RWPE1 (cell line): Measurements from ENCODE around the gene THAP4.

Experiments
- CTCF ChIA-PET: fragments of 350-600 bp; sonication (Branson Sonifier 250); formaldehyde crosslinking; extraction: SDS; loops from one replicate; lab custom pipeline; 2021; lab: Yijun Ruan, JAX
- POLR2A ChIA-PET: fragments of 400-600 bp; formaldehyde crosslinking; extraction: SDS; loops from one replicate; lab custom pipeline; 2020; ENCODE audit warnings: antibody characterized with exemption; ENCODE audit not compliant: low non-redundant PET; lab: Yijun Ruan, JAX
- DNase-seq: peaks from one replicate; pipeline ENCODE4 v3.0.0; 2012; ENCODE audit warnings: low spot score
- H3K27ac ChIP-seq: fragments of 450-650 bp; 2 replicates; pipeline ENCODE4 v1.5.1; 2017
- TF ChIP-seq, protein P1 (sequence below): fragments of 450-650 bp; conservative IDR thresholded peaks from 2 replicates; pipeline ENCODE4 v1.5.1; 2017; ENCODE audit warnings: low read depth, mild to moderate bottlenecking

THAP4 gene

DNA sequence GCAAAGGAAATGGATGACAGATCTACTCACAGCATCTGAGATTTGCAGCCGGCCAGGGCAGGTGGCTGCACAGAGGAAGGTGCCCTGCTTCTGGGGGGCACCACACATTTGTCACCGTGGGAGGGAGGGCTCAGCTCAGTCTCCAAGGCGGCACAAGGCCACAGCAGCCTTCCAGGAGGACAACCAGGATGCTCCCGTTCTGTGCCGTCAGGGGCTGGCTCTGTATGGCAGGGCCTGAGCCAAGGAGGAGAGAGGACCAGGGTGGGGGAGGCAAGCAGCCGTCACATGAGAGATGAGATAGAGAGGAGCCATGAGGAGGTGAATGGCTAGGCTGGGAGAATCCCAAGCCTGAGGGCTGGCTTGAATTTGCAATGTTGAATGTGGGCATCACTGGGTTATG is 83.0 kb downstream of the THAP4 start:
- TF ChIP-seq, protein P1, sequence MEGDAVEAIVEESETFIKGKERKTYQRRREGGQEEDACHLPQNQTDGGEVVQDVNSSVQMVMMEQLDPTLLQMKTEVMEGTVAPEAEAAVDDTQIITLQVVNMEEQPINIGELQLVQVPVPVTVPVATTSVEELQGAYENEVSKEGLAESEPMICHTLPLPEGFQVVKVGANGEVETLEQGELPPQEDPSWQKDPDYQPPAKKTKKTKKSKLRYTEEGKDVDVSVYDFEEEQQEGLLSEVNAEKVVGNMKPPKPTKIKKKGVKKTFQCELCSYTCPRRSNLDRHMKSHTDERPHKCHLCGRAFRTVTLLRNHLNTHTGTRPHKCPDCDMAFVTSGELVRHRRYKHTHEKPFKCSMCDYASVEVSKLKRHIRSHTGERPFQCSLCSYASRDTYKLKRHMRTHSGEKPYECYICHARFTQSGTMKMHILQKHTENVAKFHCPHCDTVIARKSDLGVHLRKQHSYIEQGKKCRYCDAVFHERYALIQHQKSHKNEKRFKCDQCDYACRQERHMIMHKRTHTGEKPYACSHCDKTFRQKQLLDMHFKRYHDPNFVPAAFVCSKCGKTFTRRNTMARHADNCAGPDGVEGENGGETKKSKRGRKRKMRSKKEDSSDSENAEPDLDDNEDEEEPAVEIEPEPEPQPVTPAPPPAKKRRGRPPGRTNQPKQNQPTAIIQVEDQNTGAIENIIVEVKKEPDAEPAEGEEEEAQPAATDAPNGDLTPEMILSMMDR: no peak
- CTCF ChIA-PET: no interaction called here
- no peak overlapping the region for H3K27ac ChIP-seq
- DNase-seq: no peak
- POLR2A ChIA-PET: interaction anchor here (0.6 kb wide), 1 partner anchor 8 kb away, joined by 3 read pairs; no protein-coding TSS in a partner anchor

DNA sequence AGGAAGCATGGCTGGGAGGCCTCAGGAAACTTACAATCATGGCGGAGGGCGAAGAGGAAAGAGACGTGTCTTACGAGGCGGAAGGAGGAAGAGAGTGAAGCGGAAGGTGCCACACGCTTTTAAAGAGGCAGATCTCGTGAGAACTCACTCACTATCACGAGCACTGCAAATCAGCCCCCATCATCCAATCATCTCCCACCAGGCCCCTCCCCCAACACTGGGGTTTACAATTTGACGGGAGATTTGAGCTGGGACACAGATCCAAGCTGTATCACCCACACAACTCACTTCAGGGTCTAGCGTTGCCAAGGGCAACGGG is 83.5 kb downstream of the THAP4 start:
- POLR2A ChIA-PET: interaction anchor here (0.6 kb wide), 1 partner anchor 9 kb away, joined by 3 read pairs; no protein-coding TSS in a partner anchor
- H3K27ac ChIP-seq: no peak overlapping the region
- CTCF ChIA-PET: no interaction called here
- TF ChIP-seq, protein P1: no peak
- no peak for DNase-seq

DNA sequence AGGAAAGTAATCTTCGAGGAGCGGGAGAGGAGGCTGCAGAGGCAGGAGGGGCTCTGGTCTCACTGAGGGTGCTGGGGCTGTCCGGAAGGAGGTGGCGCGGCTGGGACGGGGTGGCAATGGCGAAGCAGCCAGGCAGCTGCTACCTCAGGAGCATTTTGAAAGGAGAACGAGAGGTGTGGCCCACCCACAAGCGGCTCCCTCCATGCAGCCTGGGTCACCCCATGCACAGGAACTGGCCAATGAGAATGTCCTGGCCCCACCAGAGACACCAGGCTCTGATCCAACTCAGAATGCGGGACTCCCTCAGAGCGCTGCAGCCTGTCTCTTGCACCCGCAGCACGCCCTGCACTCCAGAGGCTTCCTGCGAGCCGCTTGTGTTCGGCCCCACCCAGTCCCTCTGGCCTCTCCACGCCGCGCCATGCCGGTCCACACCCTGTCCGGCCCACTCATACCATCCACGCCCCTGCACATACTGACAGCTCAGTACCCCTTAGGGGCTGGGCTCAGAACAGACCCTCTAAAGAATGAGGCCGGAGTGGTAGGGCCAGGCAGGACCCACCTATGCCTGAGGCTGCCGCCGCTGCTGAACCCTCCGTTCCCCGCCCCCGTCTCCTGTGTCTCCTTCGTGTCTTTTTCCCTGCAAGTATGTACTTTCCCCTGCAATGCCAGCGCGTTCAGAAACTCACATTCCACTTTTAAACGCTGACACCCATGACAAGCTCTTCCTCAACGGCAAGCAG is 84.8 kb downstream of the THAP4 start:
- CTCF ChIA-PET: no interaction called here
- DNase-seq: no peak

DNA sequence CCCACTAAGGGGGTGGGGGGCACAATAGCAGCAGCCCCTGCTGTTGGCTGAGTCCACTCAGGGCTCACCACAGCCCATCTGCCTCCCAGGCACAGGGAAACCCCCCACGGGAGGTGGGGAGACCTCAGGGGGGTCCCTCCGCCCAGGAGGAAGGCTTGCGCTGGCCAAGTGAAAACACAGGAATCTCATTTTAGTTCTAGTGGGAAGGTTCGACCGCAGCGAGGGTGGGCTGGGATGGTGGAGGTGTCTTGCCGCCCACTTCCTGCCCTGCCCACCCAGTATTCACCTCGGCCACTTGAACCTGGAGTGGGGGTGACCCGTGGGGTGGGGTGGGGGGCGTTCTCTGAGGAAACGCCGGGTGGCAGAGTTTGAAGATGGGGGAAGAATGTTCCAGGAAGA is 85.4 kb downstream of the THAP4 start:
- TF ChIP-seq, protein P1: no peak
- POLR2A ChIA-PET: no interaction called here
- H3K27ac ChIP-seq: no peak overlapping the region
- no peak for DNase-seq
- CTCF ChIA-PET: no interaction called here

More for the DNA sequence above, 84.8 kb downstream of the THAP4 start:
- H3K27ac ChIP-seq: no peak overlapping the region
- POLR2A ChIA-PET: no interaction called here
- TF ChIP-seq, protein P1: no peak

DNA sequence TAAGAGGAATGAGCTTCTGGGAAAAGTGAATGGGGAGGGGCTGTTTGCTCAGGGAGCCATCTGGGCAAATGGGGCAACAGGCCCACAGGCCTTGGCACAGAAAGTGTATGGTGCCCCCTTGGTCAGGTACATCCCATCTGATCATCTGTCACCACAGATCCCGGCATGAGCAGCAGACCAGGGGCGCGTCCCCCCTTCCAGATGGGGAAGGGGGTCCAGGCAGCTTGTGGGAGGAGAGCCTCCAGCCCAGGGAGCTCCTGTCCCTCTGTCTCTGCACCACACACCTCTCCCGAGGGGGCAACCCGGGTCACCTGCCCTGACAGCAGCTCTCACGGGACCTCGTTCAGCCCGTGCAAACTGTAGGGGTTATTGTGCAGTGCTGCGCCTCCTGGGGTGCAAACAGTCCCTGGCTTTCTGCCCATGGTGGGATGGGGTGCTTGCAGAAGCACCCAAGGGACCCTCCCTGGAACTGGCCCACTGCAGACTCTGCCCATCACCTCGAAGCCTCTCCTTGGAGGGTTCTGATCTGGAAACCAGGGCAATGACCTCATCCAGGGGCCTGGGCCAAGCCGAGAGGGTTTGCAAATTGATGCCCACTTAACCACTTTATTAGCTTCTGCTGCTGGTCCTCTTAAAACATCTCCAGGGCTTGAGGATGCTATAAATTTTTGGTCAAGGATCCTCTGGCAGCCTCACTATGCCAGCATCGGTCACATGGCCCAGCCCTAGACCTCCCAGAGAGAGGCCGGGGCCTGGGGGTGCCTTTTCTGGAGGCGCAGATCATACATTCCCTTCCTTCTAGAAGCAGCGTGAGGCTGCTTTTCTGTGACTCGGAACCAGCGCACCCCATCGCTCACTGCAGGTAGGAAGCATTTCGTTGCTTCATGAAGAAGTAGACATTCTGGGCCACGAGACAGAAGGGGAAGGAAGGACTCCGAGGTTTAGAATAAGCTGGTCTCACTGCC is 86.1 kb downstream of the THAP4 start:
- TF ChIP-seq, protein P1: no peak
- POLR2A ChIA-PET: no interaction called here
- no peak for DNase-seq
- CTCF ChIA-PET: interaction anchor here (0.7 to 0.8 kb wide), 2 partner anchors 48 to 60 kb away, joined by 3 to 4 read pairs; no protein-coding TSS in a partner anchor
- no peak overlapping the region for H3K27ac ChIP-seq

DNA sequence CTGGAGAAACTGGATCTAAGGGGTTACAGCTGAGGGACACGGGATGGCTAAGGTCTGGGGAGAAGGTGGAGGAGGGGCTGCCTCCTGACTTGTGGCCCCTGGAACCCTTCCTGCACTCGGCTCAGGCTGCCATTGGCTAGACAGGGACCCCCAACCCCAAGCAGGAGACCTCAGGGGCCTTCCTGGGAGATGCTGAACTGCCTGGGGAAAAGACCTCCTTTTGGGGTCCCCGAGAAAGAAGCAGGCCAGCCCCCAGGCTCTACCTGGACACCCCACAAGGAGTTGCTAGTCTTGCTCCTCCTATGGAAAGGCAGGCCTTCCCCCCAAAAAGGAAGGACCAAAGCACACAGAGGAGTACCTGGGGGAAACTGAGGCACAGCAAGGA is 88.5 kb downstream of the THAP4 start:
- H3K27ac ChIP-seq: no peak overlapping the region
- CTCF ChIA-PET: interaction anchor here (0.6 to 0.7 kb wide), 2 partner anchors 61 to 142 kb away, joined by 3 to 4 read pairs; no protein-coding TSS in a partner anchor

More for the DNA sequence above, 88.5 kb downstream of the THAP4 start:
- POLR2A ChIA-PET: no interaction called here
- TF ChIP-seq, protein P1: no peak
- no peak for DNase-seq
